ENCODE measurements around the gene CDH4. TPM values are rescaled to one million over a fixed set of nuclear protein-coding genes. Genes with fewer than 3 reads are reported as not detected.

The CDH4 gene
- total and polyA plus RNA-seq, 2 donors (not counting 1 experiment from before 2014, with no cell fraction given): not detected

DNA sequence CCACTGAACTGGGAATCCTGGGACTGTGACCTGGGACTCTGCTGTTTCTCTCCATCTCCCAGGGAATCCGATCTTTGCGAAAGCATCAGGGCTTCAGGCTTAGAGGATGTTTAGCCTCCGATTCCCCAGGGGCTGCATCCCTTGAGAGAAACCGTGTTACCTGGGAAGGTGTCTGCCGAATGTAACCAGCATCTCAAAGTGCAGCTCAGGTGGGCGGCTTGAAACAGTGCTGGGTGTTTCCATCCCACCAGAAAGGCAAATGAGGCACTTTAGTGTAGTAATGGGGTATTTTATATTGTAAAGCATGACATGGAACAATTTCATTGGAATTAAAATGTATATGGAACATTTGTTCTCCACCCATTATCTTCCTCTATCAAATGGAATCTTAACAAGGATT is 15.2 kb downstream of the CDH4 start:
- Histone ChIP-seq H2AFZ (ENCODE audit: insufficient read depth, low read depth, low read length, poor library complexity, severe bottlenecking) (no peak overlapping the region), H4K20me1 (ENCODE audit: control insufficient read depth, insufficient read depth, low read length, poor library complexity, severe bottlenecking) (no peaks in the 10 kb centered on the region), H3K9ac (ENCODE audit: low read length) (no peak overlapping the region), H3K9me3 (ENCODE audit: control extremely low read depth in 1 of 3, control insufficient read depth in 2 of 3, insufficient read depth in 1 of 3, low read length in 2 of 3) (peaks cover 0 to 22% (median 0%) of the 10 kb centered on the region in 3 donors), H3K4me3 (ENCODE audit: control extremely low read depth in 1 of 5, extremely low read depth in 1 of 5, insufficient read depth in 1 of 5, low read depth in 2 of 5, low read length in 4 of 5) (no peak overlapping the region), H3K27ac (ENCODE audit: low read length in 2 of 2) (no peak overlapping the region), H3K27me3 (replicated peaks in 1 of 4; ENCODE audit: control extremely low read depth in 1 of 4, control insufficient read depth in 3 of 4, insufficient read depth in 4 of 4, low read length in 3 of 4) (no peaks in the 10 kb centered on the region), H3K4me1 (ENCODE audit: control insufficient read depth in 2 of 2, insufficient read depth in 2 of 2, low read length in 2 of 2) (no peaks in the 10 kb centered on the region), H3K36me3 (replicated peaks in 1 of 2; ENCODE audit: control extremely low read depth in 1 of 2, control insufficient read depth in 1 of 2, extremely low read depth in 1 of 2, insufficient read depth in 2 of 2, low read length in 1 of 2) (no peaks in the 10 kb centered on the region), H3K4me2 (replicated peaks; ENCODE audit: low read depth, low read length, poor library complexity, severe bottlenecking) (no peak overlapping the region), H3K79me2 (ENCODE audit: control insufficient read depth, insufficient read depth, low read length) (no peaks in the 10 kb centered on the region)
- Mint-ChIP-seq H3K4me1 (no peaks in the 10 kb centered on the region), H3K9me3 (ENCODE audit: insufficient read depth) (no peaks in the 10 kb centered on the region), H3K27me3 (no peaks in the 10 kb centered on the region), H3K4me3 (no peak overlapping the region), H3K27ac (no peak overlapping the region)
- DNase-seq (no peak), ATAC-seq (ENCODE audit: low read depth) (no peak)
- CTCF ChIA-PET: no interaction called here
- 93% methylated on average over 6 of the region's 6 CpGs for WGBS (ENCODE audit: insufficient coverage)
- intact Hi-C loops (cut with micrococcal nuclease): no loop called here
- POLR2A ChIA-PET: no interaction called here
- TF ChIP-seq, protein P1, sequence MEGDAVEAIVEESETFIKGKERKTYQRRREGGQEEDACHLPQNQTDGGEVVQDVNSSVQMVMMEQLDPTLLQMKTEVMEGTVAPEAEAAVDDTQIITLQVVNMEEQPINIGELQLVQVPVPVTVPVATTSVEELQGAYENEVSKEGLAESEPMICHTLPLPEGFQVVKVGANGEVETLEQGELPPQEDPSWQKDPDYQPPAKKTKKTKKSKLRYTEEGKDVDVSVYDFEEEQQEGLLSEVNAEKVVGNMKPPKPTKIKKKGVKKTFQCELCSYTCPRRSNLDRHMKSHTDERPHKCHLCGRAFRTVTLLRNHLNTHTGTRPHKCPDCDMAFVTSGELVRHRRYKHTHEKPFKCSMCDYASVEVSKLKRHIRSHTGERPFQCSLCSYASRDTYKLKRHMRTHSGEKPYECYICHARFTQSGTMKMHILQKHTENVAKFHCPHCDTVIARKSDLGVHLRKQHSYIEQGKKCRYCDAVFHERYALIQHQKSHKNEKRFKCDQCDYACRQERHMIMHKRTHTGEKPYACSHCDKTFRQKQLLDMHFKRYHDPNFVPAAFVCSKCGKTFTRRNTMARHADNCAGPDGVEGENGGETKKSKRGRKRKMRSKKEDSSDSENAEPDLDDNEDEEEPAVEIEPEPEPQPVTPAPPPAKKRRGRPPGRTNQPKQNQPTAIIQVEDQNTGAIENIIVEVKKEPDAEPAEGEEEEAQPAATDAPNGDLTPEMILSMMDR (IDR thresholded peaks at IDR 0.05): no peak
- TF ChIP-seq EZH2 (IDR thresholded peaks at IDR 0.05; ENCODE audit: borderline replicate concordance, insufficient read depth, low read depth, low read length, poor library complexity, severe bottlenecking): no peak

- intact Hi-C loops (cut with micrococcal nuclease): no loop called here
- Mint-ChIP-seq H3K27me3 (no peaks in the 10 kb centered on the region), H3K4me1 (no peaks in the 10 kb centered on the region), H3K9me3 (ENCODE audit: insufficient read depth) (no peaks in the 10 kb centered on the region), H3K27ac (no peak overlapping the region), H3K4me3 (no peak overlapping the region)
- no peak overlapping the region for H3K4me3 ChIP-seq (ENCODE audit: control extremely low read depth in 1 of 5, extremely low read depth in 1 of 5, insufficient read depth in 1 of 5, low read depth in 2 of 5, low read length in 4 of 5)
- H3K79me2 ChIP-seq (ENCODE audit: control insufficient read depth, insufficient read depth, low read length): no peaks in the 10 kb centered on the region
- no peaks in the 10 kb centered on the region for H4K20me1 ChIP-seq (ENCODE audit: control insufficient read depth, insufficient read depth, low read length, poor library complexity, severe bottlenecking)
- no peak for TF ChIP-seq EZH2 (IDR thresholded peaks at IDR 0.05; ENCODE audit: borderline replicate concordance, insufficient read depth, low read depth, low read length, poor library complexity, severe bottlenecking)
- TF ChIP-seq, protein P1 (IDR thresholded peaks at IDR 0.05): no peak
- H3K9ac ChIP-seq (ENCODE audit: low read length): no peak overlapping the region
- no peak overlapping the region for H2AFZ ChIP-seq (ENCODE audit: insufficient read depth, low read depth, low read length, poor library complexity, severe bottlenecking)
- CTCF ChIA-PET: no interaction called here
- H3K36me3 ChIP-seq (replicated peaks in 1 of 2; ENCODE audit: control extremely low read depth in 1 of 2, control insufficient read depth in 1 of 2, extremely low read depth in 1 of 2, insufficient read depth in 2 of 2, low read length in 1 of 2): no peaks in the 10 kb centered on the region
- no peak overlapping the region for H3K4me2 ChIP-seq (replicated peaks; ENCODE audit: low read depth, low read length, poor library complexity, severe bottlenecking)
- 93% methylated on average over 10 of the region's 10 CpGs for WGBS (ENCODE audit: insufficient coverage)
- H3K27ac ChIP-seq (ENCODE audit: low read length in 2 of 2): no peak overlapping the region
- no peaks in the 10 kb centered on the region for H3K4me1 ChIP-seq (ENCODE audit: control insufficient read depth in 2 of 2, insufficient read depth in 2 of 2, low read length in 2 of 2)
- POLR2A ChIA-PET: no interaction called here
- H3K9me3 ChIP-seq (ENCODE audit: control extremely low read depth in 1 of 3, control insufficient read depth in 2 of 3, insufficient read depth in 1 of 3, low read length in 2 of 3): peaks cover 0 to 22% (median 0%) of the 10 kb centered on the region in 3 donors
- no peak for ATAC-seq (ENCODE audit: low read depth)
- H3K27me3 ChIP-seq (replicated peaks in 1 of 4; ENCODE audit: control extremely low read depth in 1 of 4, control insufficient read depth in 3 of 4, insufficient read depth in 4 of 4, low read length in 3 of 4): no peaks in the 10 kb centered on the region
- no peak for DNase-seq
These were observed 16.0 kb downstream of the CDH4 start for GRCh38 chr20:61268024-61268423.

Data from B cell (primary cell).